ENCODE results near the gene FHIP1A. TPM values are rescaled to one million over a fixed set of nuclear protein-coding genes. Genes with fewer than 3 reads are reported as not detected.

FHIP1A gene
- total RNA-seq, 1 experiment from 2014 or later: 0.39 TPM

DNA sequence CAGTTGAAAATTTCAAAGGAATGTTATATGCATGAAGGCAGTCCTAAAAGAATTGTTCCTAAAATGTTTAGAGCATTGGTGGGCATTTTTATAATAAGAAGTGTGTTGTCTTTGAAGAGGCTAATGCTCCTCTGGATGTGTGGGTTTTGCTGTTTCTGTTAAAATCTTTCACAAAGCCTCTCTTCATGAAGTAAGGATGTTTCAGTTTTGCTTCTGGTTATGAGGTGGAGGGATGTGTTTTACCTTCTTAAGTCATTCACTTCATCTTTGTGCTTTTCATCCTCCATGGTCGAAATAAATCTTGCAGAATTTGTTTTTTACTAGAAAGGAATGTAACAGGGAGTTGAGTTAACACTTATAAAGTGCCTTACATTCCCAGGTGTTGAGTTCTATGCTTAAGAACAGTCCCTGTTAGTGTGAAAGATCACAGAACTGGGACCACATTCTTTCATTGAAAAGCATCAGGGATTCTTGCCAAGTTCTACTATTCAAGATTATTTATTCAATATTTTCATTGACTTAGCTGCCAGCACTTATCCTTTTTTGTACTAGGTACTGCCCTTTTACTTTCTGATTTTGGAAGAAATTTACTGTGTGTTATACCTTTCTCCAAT lies 21.1 kb downstream of the FHIP1A start:
- intact Hi-C loops (cut with micrococcal nuclease; ENCODE audit: unreplicated experiment) (no loop called here), in situ Hi-C loops (cut with HindIII; ENCODE audit: low pct_unique_long_range_greater_than_20kb, low sequenced_read_pairs) (no loop called here)
- H3K27me3 ChIP-seq (ENCODE audit: control insufficient read depth, insufficient read depth, low read length): no peaks in the 10 kb centered on the region; the same call in 1 of the 2 replicates
- CTCF ChIA-PET: no interaction called here
- TF ChIP-seq SIN3A (IDR thresholded peaks at IDR 0.05; ENCODE audit: borderline replicate concordance, insufficient read depth, low read depth, low read length) (no peak), POLR2AphosphoS5 (IDR thresholded peaks at IDR 0.05; ENCODE audit: low read depth, low read length) (no peak), TCF7L2 (IDR thresholded peaks at IDR 0.05; ENCODE audit: low read depth, low read length) (no peak)
- TF ChIP-seq, protein P1, sequence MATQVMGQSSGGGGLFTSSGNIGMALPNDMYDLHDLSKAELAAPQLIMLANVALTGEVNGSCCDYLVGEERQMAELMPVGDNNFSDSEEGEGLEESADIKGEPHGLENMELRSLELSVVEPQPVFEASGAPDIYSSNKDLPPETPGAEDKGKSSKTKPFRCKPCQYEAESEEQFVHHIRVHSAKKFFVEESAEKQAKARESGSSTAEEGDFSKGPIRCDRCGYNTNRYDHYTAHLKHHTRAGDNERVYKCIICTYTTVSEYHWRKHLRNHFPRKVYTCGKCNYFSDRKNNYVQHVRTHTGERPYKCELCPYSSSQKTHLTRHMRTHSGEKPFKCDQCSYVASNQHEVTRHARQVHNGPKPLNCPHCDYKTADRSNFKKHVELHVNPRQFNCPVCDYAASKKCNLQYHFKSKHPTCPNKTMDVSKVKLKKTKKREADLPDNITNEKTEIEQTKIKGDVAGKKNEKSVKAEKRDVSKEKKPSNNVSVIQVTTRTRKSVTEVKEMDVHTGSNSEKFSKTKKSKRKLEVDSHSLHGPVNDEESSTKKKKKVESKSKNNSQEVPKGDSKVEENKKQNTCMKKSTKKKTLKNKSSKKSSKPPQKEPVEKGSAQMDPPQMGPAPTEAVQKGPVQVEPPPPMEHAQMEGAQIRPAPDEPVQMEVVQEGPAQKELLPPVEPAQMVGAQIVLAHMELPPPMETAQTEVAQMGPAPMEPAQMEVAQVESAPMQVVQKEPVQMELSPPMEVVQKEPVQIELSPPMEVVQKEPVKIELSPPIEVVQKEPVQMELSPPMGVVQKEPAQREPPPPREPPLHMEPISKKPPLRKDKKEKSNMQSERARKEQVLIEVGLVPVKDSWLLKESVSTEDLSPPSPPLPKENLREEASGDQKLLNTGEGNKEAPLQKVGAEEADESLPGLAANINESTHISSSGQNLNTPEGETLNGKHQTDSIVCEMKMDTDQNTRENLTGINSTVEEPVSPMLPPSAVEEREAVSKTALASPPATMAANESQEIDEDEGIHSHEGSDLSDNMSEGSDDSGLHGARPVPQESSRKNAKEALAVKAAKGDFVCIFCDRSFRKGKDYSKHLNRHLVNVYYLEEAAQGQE (IDR thresholded peaks at IDR 0.05; ENCODE audit: insufficient read depth in 1 of 2, low read depth in 2 of 2, low read length in 1 of 2): no peak
- TF ChIP-seq, protein P2, sequence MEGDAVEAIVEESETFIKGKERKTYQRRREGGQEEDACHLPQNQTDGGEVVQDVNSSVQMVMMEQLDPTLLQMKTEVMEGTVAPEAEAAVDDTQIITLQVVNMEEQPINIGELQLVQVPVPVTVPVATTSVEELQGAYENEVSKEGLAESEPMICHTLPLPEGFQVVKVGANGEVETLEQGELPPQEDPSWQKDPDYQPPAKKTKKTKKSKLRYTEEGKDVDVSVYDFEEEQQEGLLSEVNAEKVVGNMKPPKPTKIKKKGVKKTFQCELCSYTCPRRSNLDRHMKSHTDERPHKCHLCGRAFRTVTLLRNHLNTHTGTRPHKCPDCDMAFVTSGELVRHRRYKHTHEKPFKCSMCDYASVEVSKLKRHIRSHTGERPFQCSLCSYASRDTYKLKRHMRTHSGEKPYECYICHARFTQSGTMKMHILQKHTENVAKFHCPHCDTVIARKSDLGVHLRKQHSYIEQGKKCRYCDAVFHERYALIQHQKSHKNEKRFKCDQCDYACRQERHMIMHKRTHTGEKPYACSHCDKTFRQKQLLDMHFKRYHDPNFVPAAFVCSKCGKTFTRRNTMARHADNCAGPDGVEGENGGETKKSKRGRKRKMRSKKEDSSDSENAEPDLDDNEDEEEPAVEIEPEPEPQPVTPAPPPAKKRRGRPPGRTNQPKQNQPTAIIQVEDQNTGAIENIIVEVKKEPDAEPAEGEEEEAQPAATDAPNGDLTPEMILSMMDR (IDR thresholded peaks at IDR 0.05): no peak
- no peak overlapping the region for H3K4me3 ChIP-seq (ENCODE audit: low read depth in 2 of 2, low read length in 2 of 2)
- ATAC-seq: no peak
- no peaks in the 10 kb centered on the region for H3K36me3 ChIP-seq (ENCODE audit: control insufficient read depth, insufficient read depth, low read length)
- no peaks in the 10 kb centered on the region for H3K9me3 ChIP-seq (ENCODE audit: control insufficient read depth, insufficient read depth, low read depth, low read length)
- H3K4me1 ChIP-seq (ENCODE audit: control insufficient read depth, insufficient read depth, low read length): no peaks in the 10 kb centered on the region
- H3K27ac ChIP-seq (ENCODE audit: low read length): no peak overlapping the region
- DNase-seq (ENCODE audit: low read depth, low spot score): no peak
- POLR2A ChIA-PET: no interaction called here
- BruUV-seq (replicated peaks): no TSS peak

DNA sequence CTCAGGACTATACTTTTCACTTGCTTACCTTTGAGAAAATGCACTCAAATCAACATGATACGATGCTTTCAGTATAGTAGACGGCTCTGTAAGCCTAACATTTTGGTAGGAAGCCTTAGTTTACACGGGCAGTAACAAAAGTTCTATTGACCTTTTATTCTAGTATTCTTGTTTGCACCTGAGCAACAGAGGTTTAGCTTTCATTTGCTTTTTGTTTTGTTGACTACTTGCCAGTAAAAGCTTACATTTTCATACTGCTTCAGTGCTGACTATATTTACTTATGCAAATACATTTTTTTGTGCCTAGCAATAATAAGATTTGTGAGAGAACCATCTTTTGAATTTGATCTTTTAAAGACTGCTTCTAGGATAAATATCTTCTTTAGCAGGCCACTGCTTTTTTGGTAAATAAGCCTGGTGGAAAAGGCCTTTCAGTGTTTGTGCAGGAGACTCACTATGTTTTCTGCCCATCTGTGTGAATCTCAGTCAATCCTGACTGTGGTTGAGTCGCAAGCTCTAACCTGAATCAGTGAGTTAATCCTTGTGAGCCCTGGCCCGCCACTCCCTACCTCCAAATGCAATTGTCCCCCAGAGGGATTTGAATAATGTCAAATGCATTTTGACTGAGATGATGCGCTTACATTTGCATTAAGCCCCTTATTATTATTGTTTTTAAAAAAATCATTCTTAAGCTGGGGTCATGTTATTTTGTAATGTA lies 21.9 kb downstream of the FHIP1A start:
- H3K4me3 ChIP-seq (ENCODE audit: low read depth in 2 of 2, low read length in 2 of 2): no peak overlapping the region
- no peaks in the 10 kb centered on the region for H3K9me3 ChIP-seq (ENCODE audit: control insufficient read depth, insufficient read depth, low read depth, low read length)
- no peaks in the 10 kb centered on the region for H3K36me3 ChIP-seq (ENCODE audit: control insufficient read depth, insufficient read depth, low read length)
- DNase-seq (ENCODE audit: low read depth, low spot score) (no peak), ATAC-seq (no peak)
- in situ Hi-C loops (cut with HindIII; ENCODE audit: low pct_unique_long_range_greater_than_20kb, low sequenced_read_pairs): no loop called here
- ChIA-PET POLR2A (no interaction called here), CTCF (no interaction called here)
- no peaks in the 10 kb centered on the region; the same call in 1 of the 2 replicates for H3K27me3 ChIP-seq (ENCODE audit: control insufficient read depth, insufficient read depth, low read length)
- no TSS peak for BruUV-seq (replicated peaks)
- H3K27ac ChIP-seq (ENCODE audit: low read length): no peak overlapping the region
- TF ChIP-seq SIN3A (IDR thresholded peaks at IDR 0.05; ENCODE audit: borderline replicate concordance, insufficient read depth, low read depth, low read length): no peak
- TF ChIP-seq, protein P2 (IDR thresholded peaks at IDR 0.05): no peak
- TF ChIP-seq, protein P1 (IDR thresholded peaks at IDR 0.05; ENCODE audit: insufficient read depth in 1 of 2, low read depth in 2 of 2, low read length in 1 of 2): no peak
- no peaks in the 10 kb centered on the region for H3K4me1 ChIP-seq (ENCODE audit: control insufficient read depth, insufficient read depth, low read length)
- intact Hi-C loops (cut with micrococcal nuclease; ENCODE audit: unreplicated experiment): no loop called here

Measured in Panc1 (cell line).